DOHH2 (cell line): ENCODE results near the gene TNFRSF11A.

Experiments
- H3F3A ChIP-seq: fragments of 200-600 bp; sonication (generic), shearing (Covaris generic); 2 replicates; pipeline ENCODE4 v1.6.0; 2016; ENCODE audit warnings: antibody characterized with exemption, mild to moderate bottlenecking; ENCODE audit not compliant: control insufficient read depth, insufficient read depth
- H3K27ac ChIP-seq: fragments of 200-600 bp; sonication (generic); 2 replicates; pipeline ENCODE4 v1.5.1; 2014; ENCODE audit warnings: low read depth, mild to moderate bottlenecking, low read length, moderate library complexity
- H3K27me3 ChIP-seq: fragments of 200-600 bp; sonication (generic); 2 replicates; pipeline ENCODE4 v1.6.1; 2014; ENCODE audit warnings: mild to moderate bottlenecking, low read length, mixed read lengths; ENCODE audit not compliant: control insufficient read depth
- H3K36me3 ChIP-seq: fragments of 200-600 bp; sonication (generic); 2 replicates; pipeline ENCODE4 v1.6.1; 2014; ENCODE audit warnings: mild to moderate bottlenecking, low read length, moderate library complexity, mixed read lengths; ENCODE audit not compliant: control insufficient read depth
- H3K4me1 ChIP-seq: fragments of 200-600 bp; sonication (generic); 2 replicates; pipeline ENCODE4 v1.6.1; 2014; ENCODE audit warnings: mild to moderate bottlenecking, low read length, mixed read lengths; ENCODE audit not compliant: control insufficient read depth
- H3K4me2 ChIP-seq: fragments of 200-600 bp; sonication (generic); 2 replicates; pipeline ENCODE4 v1.6.0; 2014; ENCODE audit warnings: mild to moderate bottlenecking, low read length, moderate library complexity
- H3K4me3 ChIP-seq: fragments of 200-600 bp; sonication (generic); 2 replicates; pipeline ENCODE4 v1.5.1; 2014; ENCODE audit warnings: mild to moderate bottlenecking, low read length, mixed read lengths
- H3K79me2 ChIP-seq: fragments of 200-600 bp; sonication (generic); 2 replicates; pipeline ENCODE4 v1.6.1; 2014; ENCODE audit warnings: mild to moderate bottlenecking, low read length, mixed read lengths; ENCODE audit not compliant: control insufficient read depth
- H3K9me2 ChIP-seq: fragments of 200-600 bp; sonication (generic); replicated peaks from 2 replicates; pipeline ENCODE4 v1.6.1; 2014; ENCODE audit warnings: mild to moderate bottlenecking, low read length, mixed read lengths; ENCODE audit not compliant: control insufficient read depth
- H3K9me3 ChIP-seq: fragments of 200-600 bp; sonication (generic); 2 replicates; pipeline ENCODE4 v1.6.1; 2014; ENCODE audit warnings: antibody characterized with exemption, low read length, mixed read lengths; ENCODE audit not compliant: control insufficient read depth, insufficient read depth
- H4K20me1 ChIP-seq: fragments of 200-600 bp; sonication (generic); 2 replicates; pipeline ENCODE4 v1.6.0; 2014; ENCODE audit warnings: low read depth, mild to moderate bottlenecking, antibody characterized with exemption, low read length, moderate library complexity; ENCODE audit not compliant: control insufficient read depth, insufficient read depth
- EZH2phosphoT487 ChIP-seq: fragments of 200-600 bp; sonication (generic); IDR thresholded peaks from 2 replicates; pipeline ENCODE4 v1.6.1; 2017; ENCODE audit warnings: borderline replicate concordance, mild to moderate bottlenecking, antibody characterized with exemption, low read length, moderate library complexity, mixed read lengths
- TF ChIP-seq, protein P1 (sequence below): fragments of 200-600 bp; sonication (generic); IDR thresholded peaks from one replicate; pipeline ENCODE4 v1.5.1; 2014; ENCODE audit warnings: antibody characterized with exemption, mild to moderate bottlenecking, low read depth, low read length; ENCODE audit not compliant: poor library complexity, severe bottlenecking

Gene TNFRSF11A

DNA sequence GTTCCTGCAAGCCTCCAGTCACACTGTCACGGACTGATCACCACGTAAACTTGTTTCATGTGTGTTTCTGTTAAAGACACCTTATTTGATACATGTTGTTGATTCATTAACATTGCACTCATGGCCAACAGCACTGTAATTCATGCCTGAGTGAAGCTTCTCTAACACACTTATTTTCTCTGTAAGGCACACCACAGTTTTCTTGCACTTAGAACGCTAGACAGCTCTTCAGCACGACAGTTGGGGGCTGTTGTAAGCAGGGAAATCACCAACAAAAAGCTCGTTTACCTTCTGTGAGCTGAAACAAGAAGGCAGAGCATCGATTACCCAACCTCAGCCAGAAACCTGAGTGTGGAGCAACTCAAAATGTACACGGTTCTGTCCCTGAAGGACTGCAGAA, 28.1 kb downstream of the TNFRSF11A start:
- Histone ChIP-seq H4K20me1 (no peaks in the 10 kb centered on the region), H3K4me3 (no peak overlapping the region), H3K9me3 (no peaks in the 10 kb centered on the region), H3K4me2 (no peak overlapping the region), H3K27me3 (no peaks in the 10 kb centered on the region), H3K27ac (no peak overlapping the region), H3K36me3 (no peaks in the 10 kb centered on the region), H3K79me2 (no peaks in the 10 kb centered on the region), H3K9me2 (no peaks in the 10 kb centered on the region), H3F3A (no peaks in the 10 kb centered on the region), H3K4me1 (0 out of 2 replicates have a peak, but pooled peaks cover 4% of the 10 kb centered on the region)
- TF ChIP-seq, protein P1, sequence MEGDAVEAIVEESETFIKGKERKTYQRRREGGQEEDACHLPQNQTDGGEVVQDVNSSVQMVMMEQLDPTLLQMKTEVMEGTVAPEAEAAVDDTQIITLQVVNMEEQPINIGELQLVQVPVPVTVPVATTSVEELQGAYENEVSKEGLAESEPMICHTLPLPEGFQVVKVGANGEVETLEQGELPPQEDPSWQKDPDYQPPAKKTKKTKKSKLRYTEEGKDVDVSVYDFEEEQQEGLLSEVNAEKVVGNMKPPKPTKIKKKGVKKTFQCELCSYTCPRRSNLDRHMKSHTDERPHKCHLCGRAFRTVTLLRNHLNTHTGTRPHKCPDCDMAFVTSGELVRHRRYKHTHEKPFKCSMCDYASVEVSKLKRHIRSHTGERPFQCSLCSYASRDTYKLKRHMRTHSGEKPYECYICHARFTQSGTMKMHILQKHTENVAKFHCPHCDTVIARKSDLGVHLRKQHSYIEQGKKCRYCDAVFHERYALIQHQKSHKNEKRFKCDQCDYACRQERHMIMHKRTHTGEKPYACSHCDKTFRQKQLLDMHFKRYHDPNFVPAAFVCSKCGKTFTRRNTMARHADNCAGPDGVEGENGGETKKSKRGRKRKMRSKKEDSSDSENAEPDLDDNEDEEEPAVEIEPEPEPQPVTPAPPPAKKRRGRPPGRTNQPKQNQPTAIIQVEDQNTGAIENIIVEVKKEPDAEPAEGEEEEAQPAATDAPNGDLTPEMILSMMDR, result no peak
- TF ChIP-seq EZH2phosphoT487, result no peak

DNA sequence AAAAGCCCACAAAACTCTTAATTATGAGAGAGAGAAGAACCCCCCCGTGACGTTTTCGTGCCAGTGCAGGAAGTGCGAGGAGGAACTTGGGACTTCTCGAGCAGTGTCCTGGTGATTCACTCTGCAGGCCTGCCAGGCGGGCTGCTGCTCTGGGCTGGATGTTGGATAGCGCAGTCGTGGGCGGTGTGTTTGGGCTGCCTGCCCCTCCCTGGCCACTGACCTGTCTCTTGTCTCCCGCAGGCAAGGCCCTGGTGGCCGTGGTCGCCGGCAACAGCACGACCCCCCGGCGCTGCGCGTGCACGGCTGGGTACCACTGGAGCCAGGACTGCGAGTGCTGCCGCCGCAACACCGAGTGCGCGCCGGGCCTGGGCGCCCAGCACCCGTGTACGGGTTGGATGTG, 29.0 kb downstream of the TNFRSF11A start:
- Histone ChIP-seq H3K27ac (no peak overlapping the region), H3K9me3 (no peaks in the 10 kb centered on the region), H3K36me3 (no peaks in the 10 kb centered on the region), H3F3A (no peaks in the 10 kb centered on the region), H3K4me1 (0 out of 2 replicates have a peak, but pooled peaks cover 4% of the 10 kb centered on the region), H3K27me3 (no peaks in the 10 kb centered on the region), H3K4me2 (no peak overlapping the region), H3K9me2 (no peaks in the 10 kb centered on the region), H3K79me2 (no peaks in the 10 kb centered on the region), H3K4me3 (no peak overlapping the region), H4K20me1 (no peaks in the 10 kb centered on the region)
- TF ChIP-seq EZH2phosphoT487, result no peak
- TF ChIP-seq, protein P1, result no peak

DNA sequence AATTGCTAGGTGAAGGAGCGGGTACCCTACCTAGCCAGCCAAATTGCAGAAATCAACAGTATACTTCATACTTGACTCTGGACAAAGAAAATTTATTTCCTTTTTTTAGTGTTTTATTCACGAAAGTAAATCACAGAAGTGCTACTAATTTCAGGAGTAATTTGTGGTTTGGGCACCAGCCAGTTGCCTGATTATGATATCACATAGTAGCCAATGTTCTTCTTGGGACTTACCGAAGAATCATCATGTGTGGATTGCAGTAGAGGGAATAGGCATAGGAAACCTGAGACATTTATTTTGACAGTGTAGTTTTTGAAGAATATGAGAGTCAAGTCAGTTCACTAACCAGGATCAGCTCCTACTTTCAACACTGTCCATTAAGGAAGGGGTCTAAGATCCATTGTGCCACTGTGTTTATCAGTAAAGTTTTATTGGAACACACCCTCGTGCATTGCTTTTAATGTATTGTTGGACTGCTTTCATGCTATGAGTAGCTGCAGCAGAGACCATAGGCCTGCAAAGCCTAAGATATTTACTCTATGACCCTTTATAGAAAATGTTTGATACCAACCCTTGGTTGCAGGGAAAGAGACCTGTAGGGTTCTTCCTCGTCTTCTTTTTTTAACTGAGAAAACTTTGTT, 32.1 kb downstream of the TNFRSF11A start:
- Histone ChIP-seq H3K36me3 (no peaks in the 10 kb centered on the region), H3K9me2 (no peaks in the 10 kb centered on the region), H3K27me3 (no peaks in the 10 kb centered on the region), H3K4me3 (no peak overlapping the region), H3K9me3 (no peaks in the 10 kb centered on the region), H3K4me1 (0 out of 2 replicates have a peak, but pooled peaks cover 4% of the 10 kb centered on the region), H3K79me2 (no peaks in the 10 kb centered on the region), H3F3A (no peaks in the 10 kb centered on the region), H4K20me1 (no peaks in the 10 kb centered on the region), H3K4me2 (no peak overlapping the region), H3K27ac (no peak overlapping the region)
- TF ChIP-seq, protein P1, result no peak
- no peak for TF ChIP-seq EZH2phosphoT487
